A549 (cell line): ENCODE measurements around the gene AP4S1. TPM values are rescaled to one million over a fixed set of nuclear protein-coding genes. Genes with fewer than 3 reads are reported as not detected.
A peak's percentile ranks its signal among the peaks of the same experiment; 100 is the strongest.
"Not testable (repeated sequence)": the region's sequence is repeated elsewhere in the genome, so short reads cannot be mapped to it uniquely, and the experiment has no call there.

Experiments
- ATAC-seq, 2 experiments: fragments of 200-7000 bp in 1 of 2; fragments of >200 bp in 1 of 2; cut with Nextera tagmentation in 1 of 2; cut with Tn5 transposase in 1 of 2; 3 replicates each; pipeline versions ENCODE4 v1.8.0 to v1.9.1; 2018 to 2020; ENCODE audit warnings: mild to moderate bottlenecking in 1 of 2, moderate library complexity in 1 of 2
- CTCF ChIA-PET: fragments of 300-600 bp; sonication (Branson Sonifier 250); formaldehyde crosslinking; extraction: SDS; loops from one replicate; lab custom pipeline; 2021; ENCODE audit warnings: antibody characterized with exemption, inconsistent platforms; lab: Yijun Ruan, JAX
- POLR2A ChIA-PET: fragments of 350-600 bp; formaldehyde crosslinking; extraction: SDS; loops from one replicate; lab custom pipeline; 2021; ENCODE audit warnings: antibody characterized with exemption, inconsistent platforms; lab: Yijun Ruan, JAX
- DNase-seq, 2 experiments: peaks; one replicate each; pipeline versions ENCODE4 v3.0.0 to v3.0.0-alpha.2; 2011 to 2016; ENCODE audit warnings: low read depth in 1 of 2, low spot score in 1 of 2
- FAIRE-seq: peaks from 2 replicates; lab custom pipeline; 2011; peaks lifted over from hg19 to GRCh38; lab: Jason Lieb, UNC
- H3K27ac ChIP-seq, 2 experiments: fragments of >200 bp; sonication (Bioruptor Twin); formaldehyde crosslinking; 3 replicates each; pipeline ENCODE4 v1.5.1; 2016 to 2017
- H3K4me1 ChIP-seq: fragments of >200 bp; sonication (Bioruptor Twin); formaldehyde crosslinking; 3 replicates; pipeline ENCODE4 v1.6.1; 2016
- H3K4me2 ChIP-seq: fragments of >200 bp; sonication (Bioruptor Twin); formaldehyde crosslinking; 3 replicates; pipeline ENCODE4 v1.6.1; 2016
- H3K4me3 ChIP-seq: fragments of >200 bp; sonication (Bioruptor Twin); formaldehyde crosslinking; 3 replicates; pipeline ENCODE4 v1.5.1; 2016
- H3K9me3 ChIP-seq: fragments of >200 bp; sonication (Bioruptor Twin); formaldehyde crosslinking; 3 replicates; pipeline ENCODE4 v1.6.1; 2016
- ATOH8 ChIP-seq: fragments of 250-450 bp; sonication (Bioruptor Pico); IDR thresholded peaks from 2 replicates; pipeline ENCODE4 v1.5.0; 2020; ENCODE audit warnings: low read depth, mild to moderate bottlenecking, moderate library complexity
- BCL3 ChIP-seq: fragments of >200 bp; sonication (Bioruptor Twin); formaldehyde crosslinking; IDR thresholded peaks from 3 replicates; pipeline ENCODE4 v1.6.1; 2016
- BHLHE40 ChIP-seq: IDR thresholded peaks from 2 replicates; pipeline ENCODE4 v1.6.1; 2012; ENCODE audit warnings: low read depth, low read length, inconsistent platforms
- CEBPB ChIP-seq, 2 experiments: fragments of >200 bp in 1 of 2; sonication (Bioruptor Twin) in 1 of 2; formaldehyde crosslinking in 1 of 2; IDR thresholded peaks; 2 replicates each; pipeline ENCODE4 v1.6.1; 2012 to 2016
- CHD2 ChIP-seq: fragments of 150-350 bp; IDR thresholded peaks from 2 replicates; pipeline ENCODE4 v1.6.1; 2014; ENCODE audit warnings: low read length; ENCODE audit not compliant: partially characterized antibody
- E2F6 ChIP-seq: IDR thresholded peaks from 2 replicates; pipeline ENCODE4 v1.6.1; 2012; ENCODE audit warnings: low read depth, borderline replicate concordance
- FOSL2 ChIP-seq, 2 experiments: fragments of 450-650 bp in 1 of 2; fragments of >200 bp in 1 of 2; sonication (Bioruptor Twin) in 1 of 2; formaldehyde crosslinking; IDR thresholded peaks; 2 replicates each; pipeline versions ENCODE4 v1.5.0 to v1.6.1; 2016 to 2020; ENCODE audit warnings: mild to moderate bottlenecking in 1 of 2, moderate library complexity in 1 of 2
- FOXS1 ChIP-seq: fragments of 250-450 bp; sonication (Bioruptor Pico); IDR thresholded peaks from 2 replicates; pipeline ENCODE4 v1.5.0; 2020; ENCODE audit warnings: mild to moderate bottlenecking, moderate library complexity
- HDAC2 ChIP-seq: fragments of 200-600 bp; sonication (generic); IDR thresholded peaks from 2 replicates; pipeline ENCODE4 v1.6.1; 2016
- HES2 ChIP-seq: fragments of >200 bp; sonication (Bioruptor Twin); formaldehyde crosslinking; IDR thresholded peaks from 2 replicates; pipeline ENCODE4 v1.6.1; 2016
- HEYL ChIP-seq: fragments of 250-450 bp; sonication (Bioruptor Pico); IDR thresholded peaks from 2 replicates; pipeline ENCODE4 v1.8.0; 2021; ENCODE audit warnings: mild to moderate bottlenecking, moderate library complexity
- HOXA7 ChIP-seq: fragments of 250-450 bp; sonication (Bioruptor Pico); IDR thresholded peaks from 2 replicates; pipeline ENCODE4 v1.5.0; 2020; ENCODE audit warnings: mild to moderate bottlenecking, moderate library complexity
- HOXB13 ChIP-seq: fragments of 250-450 bp; sonication (Bioruptor Pico); IDR thresholded peaks from 2 replicates; pipeline ENCODE4 v1.5.0; 2020; ENCODE audit warnings: low read depth, mild to moderate bottlenecking, moderate library complexity
- JUNB ChIP-seq: fragments of >200 bp; sonication (Bioruptor Twin); formaldehyde crosslinking; IDR thresholded peaks from 2 replicates; pipeline ENCODE4 v1.6.1; 2016
- KDM1A ChIP-seq: fragments of 200-600 bp; sonication (generic); IDR thresholded peaks from 2 replicates; pipeline ENCODE4 v1.6.1; 2016; ENCODE audit warnings: low read depth, mild to moderate bottlenecking
- MAFK ChIP-seq: fragments of 450-650 bp; IDR thresholded peaks from 2 replicates; pipeline ENCODE4 v1.6.1; 2014; ENCODE audit not compliant: partially characterized antibody
- MAX ChIP-seq: IDR thresholded peaks from 2 replicates; pipeline ENCODE4 v1.6.1; 2012
- MAZ ChIP-seq: fragments of 150-350 bp; IDR thresholded peaks from 2 replicates; pipeline ENCODE4 v1.6.1; 2014; ENCODE audit warnings: antibody characterized with exemption, low read depth, low read length, borderline replicate concordance
- MYC ChIP-seq: IDR thresholded peaks from 2 replicates; pipeline ENCODE4 v1.6.1; 2012; ENCODE audit warnings: mild to moderate bottlenecking, inconsistent platforms, low read length, improper control_type of control experiment, borderline replicate concordance
- NFE2L2 ChIP-seq: fragments of 150-350 bp; conservative IDR thresholded peaks from 2 replicates; pipeline ENCODE4 v1.6.1; 2014; ENCODE audit warnings: low read length
- NPAS2 ChIP-seq: fragments of 250-450 bp; sonication (Bioruptor Pico); IDR thresholded peaks from 2 replicates; pipeline ENCODE4 v1.8.0; 2022; ENCODE audit warnings: mild to moderate bottlenecking, moderate library complexity, borderline replicate concordance
- POLR2A ChIP-seq: IDR thresholded peaks from 2 replicates; pipeline ENCODE4 v1.6.1; 2012; ENCODE audit warnings: mild to moderate bottlenecking, low read length
- RFX5 ChIP-seq: fragments of 450-650 bp; IDR thresholded peaks from 2 replicates; pipeline ENCODE4 v1.7.1; 2014; ENCODE audit warnings: antibody characterized with exemption, mild to moderate bottlenecking, moderate library complexity
- RNF2 ChIP-seq: fragments of 200-600 bp; sonication (generic); IDR thresholded peaks from 2 replicates; pipeline ENCODE4 v1.6.1; 2016; ENCODE audit warnings: low read depth, mild to moderate bottlenecking, antibody characterized with exemption, moderate library complexity, borderline replicate concordance
- SREBF2 ChIP-seq: fragments of 450-650 bp; IDR thresholded peaks from 2 replicates; pipeline ENCODE4 v1.6.1; 2014; ENCODE audit warnings: mild to moderate bottlenecking, moderate library complexity
- ZNF302 ChIP-seq: fragments of 250-450 bp; sonication (Bioruptor Pico); IDR thresholded peaks from 2 replicates; pipeline ENCODE4 v1.9.0; 2021; ENCODE audit warnings: inconsistent platforms, mild to moderate bottlenecking, moderate library complexity
- ZSCAN20 ChIP-seq: fragments of 250-450 bp; sonication (Bioruptor Pico); IDR thresholded peaks from 2 replicates; pipeline ENCODE4 v1.8.0; 2022; ENCODE audit warnings: mild to moderate bottlenecking, moderate library complexity
- WGBS: methylation state at CpG from one replicate; pipeline ENCODE4 v1.1.6; 2017; ENCODE audit errors: missing lambda C conversion rate; 5-methylcytosine and 5-hydroxymethylcytosine counted together
- polyA plus RNA-seq, 4 experiments: library from polyadenylated mRNA; depleted of rRNA in 3 of 4; stranded (reverse); fragments of >200 nt; fragmentation: RNase III in 1 of 4; extraction: RNeasy Plus Mini Kit Qiagen cat#74134 plus additional on column Dnase treatment in 1 of 4; gene quantifications; 2 replicates in 3 of 4; 3 replicates in 1 of 4; pipeline ENCODE4 v1.2.3, GENCODE V29; 2011 to 2017

AP4S1 gene
- polyA plus RNA-seq, 2 of the 4 experiments (the other 2 are of a cell fraction), result 12.4 to 13.4 TPM

GRCh38 chr14:31060253-31060875, 34.9 kb downstream of the AP4S1 start:
- ATAC-seq (no peak), DNase-seq (no peak), FAIRE-seq (no peak)
- peaks cover 21% of the 10 kb centered on the region for H3K4me1 ChIP-seq
- ChIA-PET CTCF (interaction anchor here (1.0 to 1.8 kb wide), 3 partner anchors 18 to 80 kb away, joined by 4 read pairs; no protein-coding TSS in a partner anchor), POLR2A (interaction anchor here (1.8 kb wide), 1 partner anchor 34 kb away, joined by 9 read pairs; the partner anchor contains the start of gene STRN3)
- H3K4me3 ChIP-seq, result no peak overlapping the region
- H3K9me3 ChIP-seq, result no peaks in the 10 kb centered on the region
- no peak overlapping the region for H3K4me2 ChIP-seq
- TF ChIP-seq HEYL (CRISPR knock-in tag), result no peak
- no peak for TF ChIP-seq E2F6
- no peak for TF ChIP-seq ZSCAN20
- no peak for TF ChIP-seq SREBF2
- no peak for TF ChIP-seq MAFK
- no peak for TF ChIP-seq KDM1A
- TF ChIP-seq MYC, result no peak
- no peak for TF ChIP-seq NFE2L2
- no peak for TF ChIP-seq BHLHE40
- no peak for TF ChIP-seq HES2
- no peak for TF ChIP-seq FOSL2 (IDR thresholded peaks at IDR 0.05)
- no peak for TF ChIP-seq FOSL2 (CRISPR knock-in tag; IDR thresholded peaks at IDR 0.05)
- no peak for TF ChIP-seq JUNB
- TF ChIP-seq POLR2A, result no peak
- 91% methylated on average over 6 of the region's 6 CpGs for WGBS
- H3K27ac ChIP-seq, result peak overlapping the region in 1 of 2 experiments; percentile 6; a peak in 1 of 6 replicates

GRCh38 chr14:31062908-31063307, 37.5 kb downstream of the AP4S1 start:
- DNase-seq, H3K4me3 ChIP-seq, FAIRE-seq, H3K9me3 ChIP-seq, H3K27ac ChIP-seq, ATAC-seq, H3K4me2 ChIP-seq, POLR2A ChIA-PET: not testable (repeated sequence)
- CTCF ChIA-PET, result interaction anchor here (0.9 to 2.6 kb wide), 2 partner anchors 12 to 20 kb away, joined by 3 to 5 read pairs; no protein-coding TSS in a partner anchor
- 79% methylated on average over 8 of the region's 8 CpGs for WGBS
- H3K4me1 ChIP-seq, result peaks cover 21% of the 10 kb centered on the region

- CTCF ChIA-PET, result interaction anchor here (1.3 to 2.6 kb wide), 2 partner anchors 14 kb away, joined by 4 to 7 read pairs; no protein-coding TSS in a partner anchor
- DNase-seq (no peak), FAIRE-seq (no peak), ATAC-seq (no peak)
- no peak for TF ChIP-seq MAX
- TF ChIP-seq BCL3, result no peak
- no peak for TF ChIP-seq E2F6
- TF ChIP-seq CHD2, result no peak
- TF ChIP-seq HDAC2, result no peak
- TF ChIP-seq ZNF302 (CRISPR knock-in tag), result no peak
- TF ChIP-seq HES2, result no peak
- no peak for TF ChIP-seq NPAS2 (CRISPR knock-in tag)
- TF ChIP-seq HOXA7 (CRISPR knock-in tag), result no peak
- no peak for TF ChIP-seq FOXS1 (CRISPR knock-in tag)
- TF ChIP-seq CEBPB (IDR thresholded peaks at IDR 0.05), result no peak
- no peak for TF ChIP-seq MAZ
- no peak for TF ChIP-seq ZSCAN20
- no peak for TF ChIP-seq MAFK
- TF ChIP-seq HOXB13 (CRISPR knock-in tag), result no peak
- no peak for TF ChIP-seq RFX5
- no peak for TF ChIP-seq RNF2
- TF ChIP-seq ATOH8 (CRISPR knock-in tag), result no peak
- Histone ChIP-seq H3K9me3 (no peaks in the 10 kb centered on the region), H3K4me2 (no peak overlapping the region), H3K4me1 (no peaks in the 10 kb centered on the region), H3K27ac (no peak overlapping the region), H3K4me3 (no peak overlapping the region)
- POLR2A ChIA-PET, result no interaction called here
- 94% methylated on average over 1 of the region's 1 CpG for WGBS
These were observed 42.8 kb downstream of the AP4S1 start for GRCh38 chr14:31068235-31068634.
